ENCODE data around the gene CCIN.

CCIN gene

GRCh38 chr9:36169166-36169565, at the start of gene CCIN:
Gene CCIN (plus strand): TSS chr9:36169388. CDS start chr9:36169503, 115 bp downstream.
- DNase-seq (ENCODE audit: low spot score): no peak
- Histone ChIP-seq H3K9me3 (ENCODE audit: severe bottlenecking) (no peaks in the 10 kb centered on the region), H3K4me3 (ENCODE audit: severe bottlenecking) (no peak within 1 kb of the TSS), H3K27me3 (ENCODE audit: insufficient read depth, poor library complexity, severe bottlenecking) (no peaks in the 10 kb centered on the region), H3K27ac (ENCODE audit: poor library complexity, severe bottlenecking) (no peak within 1 kb of the TSS), H3K36me3 (ENCODE audit: low read depth) (no peaks in the 10 kb centered on the region), H3K4me1 (ENCODE audit: insufficient read depth, poor library complexity, severe bottlenecking) (no peaks in the 10 kb centered on the region)
- ATAC-seq (ENCODE audit: low read depth): no peak
- TF ChIP-seq CTCF (IDR thresholded peaks at IDR 0.05; ENCODE audit: poor library complexity, severe bottlenecking): no peak

GRCh38 chr9:36119476-36119875, 49.7 kb upstream of the CCIN start:
- no peaks in the 10 kb centered on the region for H3K36me3 ChIP-seq (ENCODE audit: low read depth)
- no peak for TF ChIP-seq CTCF (IDR thresholded peaks at IDR 0.05; ENCODE audit: poor library complexity, severe bottlenecking)
- H3K9me3 ChIP-seq (ENCODE audit: severe bottlenecking): no peaks in the 10 kb centered on the region
- H3K4me1 ChIP-seq (ENCODE audit: insufficient read depth, poor library complexity, severe bottlenecking): no peaks in the 10 kb centered on the region
- H3K27ac ChIP-seq (ENCODE audit: poor library complexity, severe bottlenecking): no peak overlapping the region
- H3K4me3 ChIP-seq (ENCODE audit: severe bottlenecking): no peak overlapping the region
- ATAC-seq (ENCODE audit: low read depth) (no peak), DNase-seq (ENCODE audit: low spot score) (no peak)
- H3K27me3 ChIP-seq (ENCODE audit: insufficient read depth, poor library complexity, severe bottlenecking): no peaks in the 10 kb centered on the region

- Histone ChIP-seq H3K36me3 (ENCODE audit: low read depth) (no peaks in the 10 kb centered on the region), H3K27me3 (ENCODE audit: insufficient read depth, poor library complexity, severe bottlenecking) (no peaks in the 10 kb centered on the region), H3K27ac (ENCODE audit: poor library complexity, severe bottlenecking) (no peak overlapping the region), H3K9me3 (ENCODE audit: severe bottlenecking) (no peaks in the 10 kb centered on the region), H3K4me1 (ENCODE audit: insufficient read depth, poor library complexity, severe bottlenecking) (no peaks in the 10 kb centered on the region), H3K4me3 (ENCODE audit: severe bottlenecking) (no peak overlapping the region)
- ATAC-seq (ENCODE audit: low read depth) (no peak), DNase-seq (ENCODE audit: low spot score) (no peak)
- no peak for TF ChIP-seq CTCF (IDR thresholded peaks at IDR 0.05; ENCODE audit: poor library complexity, severe bottlenecking)
Observed at GRCh38 chr9:36120705-36121104, 48.5 kb upstream of the CCIN start.

GRCh38 chr9:36121971-36122370, 47.2 kb upstream of the CCIN start:
- Histone ChIP-seq H3K9me3 (ENCODE audit: severe bottlenecking) (no peaks in the 10 kb centered on the region), H3K27ac (ENCODE audit: poor library complexity, severe bottlenecking) (no peak overlapping the region), H3K4me1 (ENCODE audit: insufficient read depth, poor library complexity, severe bottlenecking) (no peaks in the 10 kb centered on the region), H3K27me3 (ENCODE audit: insufficient read depth, poor library complexity, severe bottlenecking) (no peaks in the 10 kb centered on the region), H3K36me3 (ENCODE audit: low read depth) (no peaks in the 10 kb centered on the region), H3K4me3 (ENCODE audit: severe bottlenecking) (no peak overlapping the region)
- ATAC-seq (ENCODE audit: low read depth): no peak
- DNase-seq (ENCODE audit: low spot score): no peak
- TF ChIP-seq CTCF (IDR thresholded peaks at IDR 0.05; ENCODE audit: poor library complexity, severe bottlenecking): no peak

- H3K27ac ChIP-seq (ENCODE audit: poor library complexity, severe bottlenecking): no peak overlapping the region
- no peak for DNase-seq (ENCODE audit: low spot score)
- H3K36me3 ChIP-seq (ENCODE audit: low read depth): no peaks in the 10 kb centered on the region
- ATAC-seq (ENCODE audit: low read depth): no peak
- no peak for TF ChIP-seq CTCF (IDR thresholded peaks at IDR 0.05; ENCODE audit: poor library complexity, severe bottlenecking)
- no peak overlapping the region for H3K4me3 ChIP-seq (ENCODE audit: severe bottlenecking)
- H3K27me3 ChIP-seq (ENCODE audit: insufficient read depth, poor library complexity, severe bottlenecking): no peaks in the 10 kb centered on the region
- H3K9me3 ChIP-seq (ENCODE audit: severe bottlenecking): no peaks in the 10 kb centered on the region
- H3K4me1 ChIP-seq (ENCODE audit: insufficient read depth, poor library complexity, severe bottlenecking): no peaks in the 10 kb centered on the region
Observed at GRCh38 chr9:36123515-36123914, 45.7 kb upstream of the CCIN start.

Measured in RWPE2 (cell line).